GM18526 (cell line): Measurements from ENCODE around the gene MICAL2.

Source experiments
- POLR2A ChIP-seq: IDR thresholded peaks from 3 replicates; pipeline ENCODE4 v1.6.1; 2011; ENCODE audit not compliant: insufficient read length; ENCODE audit errors: extremely low read depth

MICAL2 gene

DNA sequence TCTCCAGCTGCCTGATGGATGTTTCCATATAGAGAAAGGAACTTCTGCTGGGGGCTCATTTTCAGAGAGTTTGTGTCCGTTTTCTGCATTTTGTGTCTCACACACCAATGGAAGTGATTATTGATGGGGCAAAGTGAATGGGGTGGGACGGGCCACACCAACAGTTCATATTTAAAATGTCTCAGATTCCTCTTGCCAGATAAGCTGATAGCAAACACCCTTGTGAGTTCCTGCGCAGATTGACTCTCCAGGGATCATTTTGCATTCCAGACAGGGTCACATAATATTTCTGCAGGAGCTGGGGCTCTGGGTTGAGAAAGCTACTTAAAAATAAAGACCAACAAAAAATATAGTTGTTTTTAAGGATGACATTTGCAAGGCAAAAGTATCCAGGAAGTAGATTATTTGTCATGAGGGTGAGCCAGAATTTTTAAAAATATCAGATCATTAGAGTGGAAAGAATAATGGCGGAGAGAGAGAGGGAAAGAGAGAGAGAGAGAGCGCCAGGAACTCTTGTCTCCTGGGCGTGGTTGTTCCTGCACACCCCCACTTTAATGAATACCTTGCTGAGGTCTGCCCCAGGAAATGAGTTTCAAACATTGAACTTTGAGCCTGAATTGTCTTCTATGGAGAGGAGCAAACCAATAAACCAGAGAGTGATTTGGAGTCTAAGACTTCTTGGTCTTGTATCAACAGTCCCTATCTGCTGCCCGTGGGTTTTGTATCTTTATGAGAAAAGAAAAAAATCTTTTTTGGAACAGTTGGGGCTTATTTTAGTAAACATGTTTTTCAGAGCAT lies 33.3 kb downstream of the MICAL2 start:
- no peak for TF ChIP-seq POLR2A

GRCh38 chr11:12144330-12145174 lies 34.2 kb downstream of the MICAL2 start:
- TF ChIP-seq POLR2A: no peak

DNA sequence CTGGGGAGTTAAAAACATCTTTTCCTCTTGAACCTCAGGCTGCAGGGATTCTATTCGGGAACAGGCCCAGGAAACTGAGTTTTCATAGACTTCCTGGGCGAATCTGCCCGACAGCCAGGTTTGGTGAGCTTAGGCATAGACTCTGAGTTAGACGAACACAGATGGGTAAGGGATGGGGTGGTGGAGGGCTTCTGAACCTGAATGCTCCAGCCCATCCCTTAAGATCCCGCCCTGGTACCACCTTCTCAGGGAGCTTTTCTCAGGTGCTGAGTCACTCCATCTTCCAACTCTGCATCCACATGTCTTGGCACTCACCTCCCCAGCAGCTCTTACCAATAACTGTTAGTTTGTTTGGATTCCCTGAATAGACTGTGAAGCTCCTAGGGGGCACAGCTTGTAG lies 37.4 kb downstream of the MICAL2 start:
- TF ChIP-seq POLR2A: no peak

DNA sequence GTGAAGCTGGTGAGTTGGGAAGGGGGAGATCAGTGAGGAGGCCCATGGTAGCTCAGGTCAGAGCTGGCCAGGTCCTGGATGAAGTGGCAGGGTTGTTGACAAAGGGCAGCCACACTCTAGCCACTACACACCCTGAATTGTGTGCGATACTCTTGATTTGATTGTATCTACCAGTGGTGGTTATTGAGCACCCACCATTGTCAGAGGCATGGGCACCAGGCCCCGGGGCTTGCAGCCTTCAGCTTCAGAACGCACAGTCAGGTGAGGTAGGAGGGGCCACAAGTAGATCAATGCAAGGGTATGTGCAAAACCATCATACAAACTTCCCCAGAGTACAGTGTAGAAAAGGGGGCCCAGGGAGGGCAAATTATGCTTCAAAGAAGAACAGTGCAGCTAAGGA lies 38.1 kb downstream of the MICAL2 start:
- no peak for TF ChIP-seq POLR2A

DNA sequence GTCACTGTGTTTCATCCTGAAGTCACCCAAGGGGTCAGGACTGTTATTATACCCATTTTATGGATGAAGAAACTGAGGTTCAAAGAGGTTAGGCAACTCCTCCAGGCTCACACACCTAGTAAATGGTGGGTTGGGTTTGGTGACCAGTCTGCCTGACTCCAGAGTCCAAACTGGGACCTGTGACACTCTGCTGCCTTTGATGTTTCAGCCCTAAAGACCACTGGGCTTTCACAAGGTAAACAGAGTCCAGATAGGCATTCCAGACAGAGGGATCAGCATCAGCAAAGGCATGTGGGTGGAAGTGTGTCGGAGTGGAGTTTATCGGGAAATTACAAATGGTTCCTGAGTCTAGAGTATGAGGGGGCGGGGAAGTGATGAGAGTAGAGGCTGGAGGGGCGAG lies 38.5 kb downstream of the MICAL2 start:
- TF ChIP-seq POLR2A: no peak

DNA sequence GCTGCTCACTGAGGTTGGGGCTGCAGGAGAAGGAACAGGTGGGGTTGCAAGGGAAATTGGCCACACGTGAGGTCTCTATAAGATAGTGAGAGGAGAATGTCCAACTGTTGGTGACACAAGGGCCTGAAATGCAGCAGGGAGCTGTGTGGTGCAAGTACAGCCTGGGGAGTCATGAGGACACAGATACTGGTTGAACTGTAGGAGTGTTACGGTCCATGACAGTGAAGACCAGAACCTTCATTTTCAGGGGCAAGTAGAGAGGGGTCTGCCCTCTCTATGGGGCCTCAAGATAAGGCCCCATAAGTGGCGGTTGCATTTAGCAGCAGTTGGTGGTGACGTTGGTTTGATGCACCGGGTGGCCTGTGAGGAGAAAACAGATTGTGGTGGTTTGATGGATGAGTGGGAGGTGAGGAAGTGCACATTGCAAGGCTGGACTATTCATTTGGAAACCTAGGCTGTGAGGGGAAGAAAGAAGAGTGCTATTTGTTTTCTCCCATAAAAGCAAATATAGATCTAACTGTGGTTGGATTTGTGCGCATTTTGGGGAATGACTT lies 39.4 kb downstream of the MICAL2 start:
- no peak for TF ChIP-seq POLR2A

- no peak for TF ChIP-seq POLR2A
These were observed 40.5 kb downstream of the MICAL2 start for GRCh38 chr11:12150831-12151382.

DNA sequence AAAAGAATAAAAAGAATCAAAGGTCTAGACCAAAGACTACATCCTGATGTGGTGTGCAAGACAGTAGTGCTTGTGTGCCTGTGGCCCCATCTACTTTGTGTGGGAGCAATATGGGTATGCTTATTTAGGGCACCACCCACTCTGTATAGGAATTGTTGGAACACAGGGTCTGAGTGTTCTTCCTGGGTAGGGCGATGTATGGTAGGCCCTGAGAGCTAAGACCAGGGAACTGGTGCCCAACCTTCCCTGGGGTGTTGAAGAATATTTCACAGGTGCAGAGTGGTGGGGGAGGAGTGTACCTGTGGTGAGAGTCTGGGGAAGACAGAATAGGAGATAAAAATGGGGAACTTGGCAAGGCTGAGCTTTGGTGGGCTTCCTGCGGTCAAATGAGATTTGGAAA lies 41.9 kb downstream of the MICAL2 start:
- no peak for TF ChIP-seq POLR2A

GRCh38 chr11:12154871-12155668 lies 44.7 kb downstream of the MICAL2 start:
- TF ChIP-seq POLR2A: no peak

DNA sequence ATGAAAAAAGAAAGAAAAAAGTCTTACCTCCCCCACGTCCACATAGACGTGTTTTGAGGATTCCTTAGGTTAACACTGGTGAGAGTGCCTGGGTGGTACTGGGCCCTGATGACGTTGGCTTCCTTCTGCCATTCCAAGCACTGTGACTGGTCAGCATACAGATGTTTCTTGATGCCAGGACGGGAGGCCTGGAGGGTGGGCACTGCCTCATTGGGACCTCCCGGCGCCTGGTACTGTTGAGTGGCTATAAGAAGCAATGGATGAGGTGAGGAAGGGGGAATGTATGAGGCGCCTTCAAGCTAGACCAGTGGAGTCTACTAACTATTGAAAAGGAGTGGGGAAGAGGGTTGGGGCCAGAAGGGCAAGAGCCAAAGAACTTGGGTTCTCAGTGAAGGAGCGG lies 45.3 kb downstream of the MICAL2 start:
- no peak for TF ChIP-seq POLR2A

DNA sequence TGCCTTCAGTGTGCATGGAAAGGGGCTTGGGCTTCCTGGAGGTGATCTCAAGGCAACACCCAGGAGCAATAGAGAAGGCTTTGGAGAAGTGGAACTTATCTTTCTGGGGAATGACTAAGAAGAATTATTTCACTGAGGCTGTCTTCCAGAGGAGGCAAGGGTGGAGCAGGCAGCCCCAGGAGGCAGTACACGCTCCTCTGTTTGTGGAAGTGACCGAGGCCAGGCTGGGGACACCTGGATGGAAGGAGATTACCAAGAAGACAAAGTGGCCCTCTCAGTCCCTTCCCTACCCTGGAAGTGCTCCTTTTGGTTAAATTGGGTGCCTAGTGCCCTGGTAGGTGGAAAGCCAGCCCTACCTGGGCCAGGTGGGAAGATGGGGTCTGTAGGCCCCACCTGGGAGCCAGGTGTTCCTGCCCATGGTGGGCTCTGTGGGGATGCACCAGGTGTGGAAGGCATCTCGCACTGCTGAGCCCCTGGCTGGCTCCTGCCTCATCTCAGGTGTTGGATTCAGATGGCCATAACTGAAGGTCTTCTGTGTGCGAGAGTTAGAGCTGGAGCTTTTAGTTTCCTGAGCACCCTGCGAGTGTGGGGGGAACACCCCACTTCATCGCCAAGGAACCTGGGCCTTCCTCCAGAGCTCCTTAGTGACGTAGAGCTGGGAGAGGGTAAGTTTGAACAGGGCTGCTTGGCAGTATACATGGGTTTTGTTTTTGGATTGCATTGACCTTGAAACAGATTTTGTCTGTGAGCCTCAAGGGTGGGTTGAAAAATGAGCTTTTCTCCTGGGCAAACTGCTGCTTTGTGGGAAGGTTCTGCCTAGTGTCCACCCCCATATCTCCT lies 46.1 kb downstream of the MICAL2 start:
- no peak for TF ChIP-seq POLR2A

DNA sequence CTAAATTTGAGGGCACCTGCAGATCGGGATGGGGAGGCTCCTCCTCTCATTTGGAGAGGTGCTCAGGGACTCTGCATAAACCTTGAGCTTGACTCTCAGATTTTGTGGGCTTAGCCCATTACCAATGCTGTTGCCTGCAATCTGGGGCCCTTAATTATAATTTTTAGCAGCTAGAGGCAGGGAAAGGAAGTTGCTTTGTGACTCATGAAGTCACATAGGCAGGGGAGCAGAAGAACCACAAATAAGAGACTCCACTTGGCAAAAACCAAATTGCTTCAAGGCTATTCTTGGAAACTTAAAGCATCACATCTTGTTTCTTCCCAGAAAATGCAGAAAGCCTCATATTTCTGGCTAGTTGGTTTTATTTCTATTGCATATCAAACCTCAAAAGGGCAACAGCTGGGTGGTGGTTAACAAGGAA lies 46.9 kb downstream of the MICAL2 start:
- no peak for TF ChIP-seq POLR2A

- no peak for TF ChIP-seq POLR2A
These were observed 48.5 kb downstream of the MICAL2 start for GRCh38 chr11:12158909-12159308.
